Gastrocnemius medialis (tissue), 4 donors: ENCODE measurements around the gene OPCML. TPM values are rescaled to one million over a fixed set of nuclear protein-coding genes. Genes with fewer than 3 reads are reported as not detected.

Experiments used
- ATAC-seq, 2 donors: fragments of 150-250 bp; one replicate each; pipeline ENCODE4 v1.9.1; 2016
- DNase-seq, 2 donors: peaks; one replicate each; pipeline ENCODE4 v3.0.0-alpha.2; 2019
- H3K27ac ChIP-seq, 4 donors: fragments of 200-600 bp; sonication (generic); 1 replicate in 1 of 4; 2 replicates in 3 of 4; pipeline ENCODE4 v1.5.1; 2016 to 2018; ENCODE audit warnings: mild to moderate bottlenecking in 2 of 4, moderate library complexity in 1 of 4
- H3K27me3 ChIP-seq, 3 donors: fragments of 200-600 bp; sonication (generic) in 2 of 3; 1 replicate in 1 of 3; 2 replicates in 2 of 3; pipeline versions ENCODE4 v1.5.1 to v1.6.0; 2016 to 2019; ENCODE audit warnings: mild to moderate bottlenecking in 1 of 3, moderate library complexity in 1 of 3
- H3K36me3 ChIP-seq, 2 donors: fragments of 200-600 bp; sonication (generic) in 1 of 2; one replicate each; pipeline ENCODE4 v1.5.1; 2017 to 2018
- H3K4me1 ChIP-seq, 2 donors: fragments of 200-600 bp; sonication (generic) in 1 of 2; one replicate each; pipeline ENCODE4 v1.5.1; 2016 to 2017; ENCODE audit warnings: mild to moderate bottlenecking in 2 of 2
- H3K4me3 ChIP-seq, 4 donors: fragments of 200-600 bp; sonication (generic) in 3 of 4; 1 replicate in 1 of 4; 2 replicates in 3 of 4; pipeline ENCODE4 v1.5.1; 2016 to 2019; ENCODE audit warnings: mild to moderate bottlenecking in 2 of 4
- H3K9me3 ChIP-seq, 3 donors: fragments of 200-600 bp; sonication (generic) in 2 of 3; 1 replicate in 1 of 3; 2 replicates in 2 of 3; pipeline ENCODE4 v1.5.1; 2016 to 2019
- CTCF ChIP-seq, 5 experiments: fragments of 450-650 bp in 3 of 5; fragments of 200-600 bp in 2 of 5; sonication (generic) in 2 of 5; IDR thresholded peaks in 4 of 5; conservative IDR thresholded peaks in 1 of 5; 1 replicate in 4 of 5; 2 replicates in 1 of 5; pipeline ENCODE4 v1.5.1; 2016 to 2019; ENCODE audit warnings: antibody characterized with exemption in 5 of 5, mild to moderate bottlenecking in 3 of 5, moderate library complexity in 3 of 5
- POLR2A ChIP-seq, 2 donors: fragments of 450-650 bp; IDR thresholded peaks; one replicate each; pipeline ENCODE4 v1.6.1; 2017; ENCODE audit warnings: antibody characterized with exemption in 2 of 2, mild to moderate bottlenecking in 2 of 2, moderate library complexity in 2 of 2
- in situ Hi-C, 4 donors: fragments of 200-750 bp; cut with MboI; loops; one replicate each; pipeline versions ENCODE4 v1.15.0 to v1.8.0; 2017; ENCODE audit warnings: low sequenced_read_pairs in 4 of 4
- intact Hi-C: fragments of 100-400 bp; cut with DNase I; formaldehyde crosslinking; loops from one replicate; pipeline ENCODE4 v1.15.1; 2023; ENCODE audit warnings: low total_unique reads
- total RNA-seq, 4 donors: library from RNA; depleted of rRNA; stranded (reverse); fragments of >200 nt; gene quantifications; one replicate each; pipeline versions ENCODE4 v1.1.0 to v1.2.3, GENCODE V29; 2016

Gene OPCML
- total RNA-seq, 4 donors from 2014 or later, result not detected

GRCh38 chr11:132421555-132421954, 1110.7 kb downstream of the OPCML start:
- Histone ChIP-seq H3K27ac (no peak overlapping the region), H3K27me3 (no peaks in the 10 kb centered on the region), H3K36me3 (no peaks in the 10 kb centered on the region), H3K4me1 (no peaks in the 10 kb centered on the region), H3K4me3 (no peak overlapping the region), H3K9me3 (no peaks in the 10 kb centered on the region)
- ATAC-seq (no peak), DNase-seq (no peak)
- intact Hi-C loops, result no loop called here
- TF ChIP-seq CTCF (IDR thresholded peaks at IDR 0.05 in 4 of 5, conservative IDR thresholded peaks at IDR 0.05 in 1 of 5) (no peak), POLR2A (IDR thresholded peaks at IDR 0.05) (no peak)
- in situ Hi-C loops, result no loop called here

GRCh38 chr11:132414451-132414850, 1117.8 kb downstream of the OPCML start:
- ATAC-seq, result no peak
- in situ Hi-C loops, result no loop called here

GRCh38 chr11:132410383-132410782, 1121.9 kb downstream of the OPCML start:
- no peak overlapping the region for H3K27ac ChIP-seq
- DNase-seq (no peak), ATAC-seq (no peak)
- H3K9me3 ChIP-seq, result no peaks in the 10 kb centered on the region
- in situ Hi-C loops, result no loop called here
- no peaks in the 10 kb centered on the region for H3K4me1 ChIP-seq
- intact Hi-C loops, result no loop called here
- H3K27me3 ChIP-seq, result peaks cover 0 to 5% (median 0%) of the 10 kb centered on the region in 3 donors
- no peaks in the 10 kb centered on the region for H3K36me3 ChIP-seq
- TF ChIP-seq POLR2A (IDR thresholded peaks at IDR 0.05), result no peak
- no peak for TF ChIP-seq CTCF (IDR thresholded peaks at IDR 0.05 in 4 of 5, conservative IDR thresholded peaks at IDR 0.05 in 1 of 5)
- no peak overlapping the region for H3K4me3 ChIP-seq

More at GRCh38 chr11:132414451-132414850, 1117.8 kb downstream of the OPCML start:
- Histone ChIP-seq H3K4me3 (no peak overlapping the region), H3K27ac (no peak overlapping the region), H3K4me1 (no peaks in the 10 kb centered on the region), H3K9me3 (no peaks in the 10 kb centered on the region), H3K36me3 (no peaks in the 10 kb centered on the region), H3K27me3 (peaks cover 0 to 5% (median 0%) of the 10 kb centered on the region in 3 donors)
- no peak for TF ChIP-seq CTCF (IDR thresholded peaks at IDR 0.05 in 4 of 5, conservative IDR thresholded peaks at IDR 0.05 in 1 of 5)
- no peak for TF ChIP-seq POLR2A (IDR thresholded peaks at IDR 0.05)
- DNase-seq, result no peak
- intact Hi-C loops, result no loop called here

GRCh38 chr11:132409573-132410355, 1122.5 kb downstream of the OPCML start:
- no peak overlapping the region for H3K4me3 ChIP-seq
- H3K27me3 ChIP-seq, result peaks cover 0 to 5% (median 0%) of the 10 kb centered on the region in 3 donors
- no peak for DNase-seq
- intact Hi-C loops (no loop called here), in situ Hi-C loops (no loop called here)
- no peak overlapping the region for H3K27ac ChIP-seq
- no peaks in the 10 kb centered on the region for H3K9me3 ChIP-seq
- H3K4me1 ChIP-seq, result no peaks in the 10 kb centered on the region
- no peak for TF ChIP-seq CTCF (IDR thresholded peaks at IDR 0.05 in 4 of 5, conservative IDR thresholded peaks at IDR 0.05 in 1 of 5)
- no peak for TF ChIP-seq POLR2A (IDR thresholded peaks at IDR 0.05)
- ATAC-seq, result no peak
- no peaks in the 10 kb centered on the region for H3K36me3 ChIP-seq
